Endothelial cell of umbilical vein (primary cell): Measurements from ENCODE around the gene RAB17. TPM values are rescaled to one million over a fixed set of nuclear protein-coding genes. Genes with fewer than 3 reads are reported as not detected.

ENCODE experiments used
- BruUV-seq: library from RNA; stranded (reverse); fragments of 400-500 nt; replicated peaks from 2 replicates; lab custom pipeline; 2021; lab: Mats Ljungman, UMichigan
- CTCF ChIA-PET: fragments of 300-600, 350-600 bp; sonication (Branson Sonifier 250); formaldehyde crosslinking; loops from one replicate; lab custom pipeline; 2021; ENCODE audit warnings: antibody characterized with exemption, inconsistent platforms; lab: Charles Lee
- POLR2A ChIA-PET: fragments of 300-600, 350-600 bp; sonication (Branson Sonifier 250); formaldehyde crosslinking; loops from one replicate; lab custom pipeline; 2021; ENCODE audit warnings: antibody characterized with exemption, inconsistent platforms; lab: Charles Lee
- DNase-seq: peaks from one replicate; pipeline ENCODE4 v3.0.0-alpha.2; 2011; ENCODE audit warnings: low read depth, low spot score
- FAIRE-seq: peaks from 2 replicates; lab custom pipeline; 2011; peaks lifted over from hg19 to GRCh38; lab: Jason Lieb, UNC
- H2AFZ ChIP-seq: 2 replicates; pipeline ENCODE4 v1.6.0; 2012; ENCODE audit warnings: low read depth, low read length, control low read depth, inconsistent platforms
- H3K27ac ChIP-seq: 2 replicates; pipeline ENCODE4 v1.5.1; 2011; ENCODE audit warnings: low read depth, mild to moderate bottlenecking, control low read depth, low read length, moderate library complexity; ENCODE audit not compliant: insufficient read depth
- H3K27me3 ChIP-seq, 2 experiments: 2 replicates each; pipeline versions ENCODE4 v1.6.0 to v1.6.1; 2011; ENCODE audit warnings: low read length in 2 of 2, mixed read lengths in 1 of 2; ENCODE audit not compliant: control insufficient read depth in 2 of 2, insufficient read depth in 2 of 2
- H3K36me3 ChIP-seq, 2 experiments: 2 replicates in 1 of 2; 3 replicates in 1 of 2; pipeline ENCODE4 v1.5.1; 2011; ENCODE audit warnings: low read length in 2 of 2, mild to moderate bottlenecking in 1 of 2, moderate library complexity in 1 of 2; ENCODE audit not compliant: control insufficient read depth in 2 of 2, insufficient read depth in 2 of 2; ENCODE audit errors: extremely low read depth in 1 of 2
- H3K4me1 ChIP-seq: 3 replicates; pipeline ENCODE4 v1.5.1; 2011; ENCODE audit warnings: mild to moderate bottlenecking, low read length; ENCODE audit not compliant: control insufficient read depth, insufficient read depth; ENCODE audit errors: extremely low read depth
- H3K4me2 ChIP-seq: 2 replicates; pipeline ENCODE4 v1.6.1; 2011; ENCODE audit warnings: low read length, control low read depth, mixed read lengths; ENCODE audit not compliant: insufficient read depth
- H3K4me3 ChIP-seq, 3 experiments: fragments of 200-600 bp in 1 of 3; sonication (generic), shearing (Covaris generic) in 1 of 3; replicated peaks in 1 of 3; 2 replicates each; pipeline ENCODE4 v1.5.1; 2011 to 2016; ENCODE audit warnings: control low read depth in 3 of 3, low read length in 3 of 3, mild to moderate bottlenecking in 2 of 3, inconsistent platforms in 1 of 3, low read depth in 1 of 3, moderate library complexity in 1 of 3; ENCODE audit not compliant: insufficient read depth in 1 of 3
- H3K79me2 ChIP-seq: 2 replicates; pipeline ENCODE4 v1.6.0; 2012; ENCODE audit warnings: low read length, inconsistent platforms; ENCODE audit not compliant: control insufficient read depth, insufficient read depth
- H3K9ac ChIP-seq: replicated peaks from 2 replicates; pipeline ENCODE3; 2011; ENCODE audit warnings: low read length, control low read depth; ENCODE audit not compliant: insufficient read depth; ENCODE audit errors: extremely low read depth
- H3K9me1 ChIP-seq: replicated peaks from 3 replicates; pipeline ENCODE4 v1.6.0; 2011; ENCODE audit warnings: mild to moderate bottlenecking, low read length; ENCODE audit not compliant: control insufficient read depth, insufficient read depth; ENCODE audit errors: extremely low read depth
- H3K9me3 ChIP-seq: replicated peaks from 2 replicates; pipeline ENCODE4 v1.5.1; 2012; ENCODE audit warnings: low read length, inconsistent platforms; ENCODE audit not compliant: control insufficient read depth, insufficient read depth
- H4K20me1 ChIP-seq: replicated peaks from 2 replicates; pipeline ENCODE3; 2011; ENCODE audit warnings: mild to moderate bottlenecking, low read length; ENCODE audit not compliant: control insufficient read depth, insufficient read depth; ENCODE audit errors: extremely low read depth
- FOS ChIP-seq: IDR thresholded peaks from 2 replicates; pipeline ENCODE4 v1.6.1; 2011; ENCODE audit warnings: mild to moderate bottlenecking, low read length, moderate library complexity, borderline replicate concordance; ENCODE audit not compliant: insufficient read depth
- GATA2 ChIP-seq: IDR thresholded peaks from 2 replicates; pipeline ENCODE4 v1.7.0; 2011; ENCODE audit warnings: low read depth, mild to moderate bottlenecking, moderate library complexity, mixed read lengths, low read length; ENCODE audit not compliant: insufficient read length, insufficient read depth
- JUN ChIP-seq: IDR thresholded peaks from 2 replicates; pipeline ENCODE4 v1.6.1; 2011; ENCODE audit warnings: borderline replicate concordance, low read depth; ENCODE audit not compliant: insufficient read length, insufficient read depth
- MYC ChIP-seq: IDR thresholded peaks from one replicate; pipeline ENCODE4 v1.6.1; 2011; ENCODE audit warnings: mild to moderate bottlenecking, low read depth, low read length
- POLR2A ChIP-seq: IDR thresholded peaks from 2 replicates; pipeline ENCODE4 v1.6.1; 2012; ENCODE audit warnings: low read depth, mild to moderate bottlenecking, control low read depth, low read length
- dilution Hi-C: fragments of 300-500 bp; cut with MboI; formaldehyde crosslinking; loops from one replicate; pipeline ENCODE4 v1.15.0; 2019; ENCODE audit warnings: low sequenced_read_pairs; ENCODE audit not compliant: extremely low pct_ligation_motif_present
- intact Hi-C: fragments of 100-400 bp; cut with micrococcal nuclease; formaldehyde crosslinking; loops from one replicate; pipeline ENCODE4 v1.10.0; 2022
- polyA plus RNA-seq, 4 experiments: library from polyadenylated mRNA; depleted of rRNA in 3 of 4; stranded (reverse) in 3 of 4; unstranded in 1 of 4; fragments of >200 nt; gene quantifications; 2 replicates each; pipeline versions ENCODE4 v1.2.1 to v1.2.3, GENCODE V29; 2011 to 2012; ENCODE audit warnings: missing spikeins in 1 of 4
- total RNA-seq: library from RNA; stranded (reverse); gene quantifications from 2 replicates; pipeline ENCODE4 v1.2.3, GENCODE V29; 2021
- TF ChIP-seq, protein P1 (sequence below): IDR thresholded peaks from 2 replicates; pipeline ENCODE4 v1.6.1; 2011; ENCODE audit not compliant: insufficient read depth, insufficient read length

The RAB17 gene
- total and polyA plus RNA-seq, 2 donors (not counting 3 experiments of a cell fraction or from before 2014, with no cell fraction given) = 0.41 to 0.77 TPM

DNA sequence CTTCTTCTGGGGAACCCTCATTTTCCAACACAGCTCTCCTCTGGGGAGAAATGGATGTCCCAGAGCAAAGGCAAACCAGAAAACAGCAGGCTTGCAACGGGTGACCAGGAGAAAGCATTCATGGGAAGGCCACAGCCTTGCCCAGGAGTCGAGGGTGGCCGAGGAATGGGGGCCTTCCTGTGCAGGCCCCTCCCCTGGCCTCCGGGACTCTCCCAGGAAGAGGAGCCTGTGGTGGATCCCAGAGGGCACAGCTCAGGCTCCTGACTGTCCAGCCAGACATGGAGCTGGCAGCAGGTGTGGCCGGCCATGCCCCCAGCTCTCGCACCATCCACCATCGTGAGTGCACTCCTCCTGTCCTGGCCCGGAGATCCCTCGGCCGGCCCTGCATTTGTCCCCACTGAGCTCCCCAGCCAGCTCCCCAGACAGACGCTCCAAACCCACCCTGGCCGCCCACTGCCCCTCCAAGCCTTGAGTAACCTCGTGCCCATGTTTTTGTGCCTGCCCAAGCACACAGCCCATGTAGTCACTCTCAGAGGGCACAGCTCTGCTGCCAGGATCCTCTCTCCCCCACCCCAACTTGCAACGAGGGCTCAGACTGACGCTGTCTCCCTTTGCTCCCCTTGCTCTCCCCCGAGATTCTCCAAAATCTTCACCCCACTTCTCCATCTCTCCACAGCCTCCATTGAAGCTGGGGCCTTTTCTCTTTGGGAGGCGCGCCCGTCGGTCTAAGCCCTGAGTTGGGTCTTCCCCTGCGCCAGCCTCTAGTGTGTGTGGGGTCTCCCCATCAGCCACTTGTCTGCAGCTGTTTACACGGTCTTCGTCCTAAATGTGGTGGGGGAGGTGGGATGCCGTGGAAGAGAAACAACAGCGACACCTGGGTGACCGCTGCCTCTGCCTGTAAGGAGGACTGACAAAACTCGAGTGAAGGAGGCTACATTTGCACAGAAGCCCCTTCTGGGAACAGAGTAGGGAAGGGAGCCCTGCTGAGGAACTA is 14.4 kb downstream of the RAB17 start:
- Histone ChIP-seq H2AFZ (no peak overlapping the region), H3K9ac (no peak overlapping the region), H3K9me1 (no peaks in the 10 kb centered on the region), H3K4me3 (no peak overlapping the region), H3K27ac (no peak overlapping the region), H3K36me3 (no peaks in the 10 kb centered on the region), H3K4me2 (no peak overlapping the region), H3K9me3 (no peaks in the 10 kb centered on the region), H3K79me2 (no peaks in the 10 kb centered on the region), H3K4me1 (no peaks in the 10 kb centered on the region), H3K27me3 (peaks cover 2% of the 10 kb centered on the region in 2 experiments), H4K20me1 (no peaks in the 10 kb centered on the region)
- FAIRE-seq = no peak
- ChIA-PET CTCF (interaction anchor here (1.3 to 7.7 kb wide), 2 partner anchors 63 to 169 kb away, joined by 5 to 295 read pairs; no protein-coding TSS in a partner anchor), POLR2A (no interaction called here)
- no TSS peak for BruUV-seq
- TF ChIP-seq GATA2 = no peak
- no peak for TF ChIP-seq MYC
- no peak for TF ChIP-seq POLR2A
- TF ChIP-seq, protein P1, sequence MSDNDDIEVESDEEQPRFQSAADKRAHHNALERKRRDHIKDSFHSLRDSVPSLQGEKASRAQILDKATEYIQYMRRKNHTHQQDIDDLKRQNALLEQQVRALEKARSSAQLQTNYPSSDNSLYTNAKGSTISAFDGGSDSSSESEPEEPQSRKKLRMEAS = no peak
- TF ChIP-seq FOS = no peak
- TF ChIP-seq JUN = no peak
- intact Hi-C loops = no loop called here
- no peak for DNase-seq
- dilution Hi-C loops = no loop called here
